ENCODE measurements around the gene LRRC32. TPM values are rescaled to one million over a fixed set of nuclear protein-coding genes. Genes with fewer than 3 reads are reported as not detected.
A peak's percentile ranks its signal among the peaks of the same experiment; 100 is the strongest.

Gene LRRC32
- total and polyA plus RNA-seq, 12 donors = 20.9 to 389 (median 92.6) TPM

DNA sequence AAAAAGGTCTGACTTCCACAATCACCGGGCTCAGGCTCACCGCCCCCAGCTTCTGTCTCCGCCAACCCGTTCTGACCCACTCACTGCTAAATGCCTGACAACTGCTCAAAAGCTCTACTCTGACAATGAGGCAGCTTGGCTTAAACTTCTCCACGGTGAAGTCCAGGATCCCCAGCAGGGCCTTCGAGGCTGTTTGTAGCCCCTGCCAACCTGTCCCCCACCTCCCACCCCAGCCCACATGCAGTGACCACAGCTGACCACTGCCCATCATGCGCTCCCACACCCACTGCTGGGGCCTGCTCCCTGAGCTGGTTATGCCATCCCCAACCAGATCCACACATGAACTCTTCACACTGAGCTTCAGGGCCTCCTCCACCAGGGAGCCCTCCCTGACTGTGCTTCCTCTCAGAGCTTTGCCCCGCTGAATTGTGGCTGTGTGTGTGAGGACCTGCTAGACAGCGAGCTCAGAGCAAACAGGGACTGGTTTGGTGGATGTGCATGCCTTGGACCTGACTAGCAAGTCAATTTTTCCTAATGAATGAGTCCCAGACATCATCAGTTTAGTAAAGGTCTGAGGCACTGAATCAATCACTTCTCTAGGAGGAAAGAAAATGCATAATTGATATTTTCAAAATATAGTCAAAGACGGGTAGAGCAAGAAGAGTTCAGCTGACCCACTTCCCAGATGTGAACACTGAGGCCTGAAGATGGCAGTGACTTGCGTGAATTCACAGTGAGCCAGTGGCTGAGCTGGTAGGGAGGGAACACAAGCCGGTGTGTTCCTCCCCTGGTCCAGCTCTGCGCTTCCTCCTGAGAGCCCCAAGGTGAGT is 7.7 kb downstream of the LRRC32 start:
- WGBS, 4 donors = 79 to 84% (median 81%) methylated on average over 12 to 13 of the region's 13 CpGs
- intact Hi-C loops (cut with DNase I) = no loop called here
- H3K27ac ChIP-seq = peak overlapping the region in 1 of 5 donors; percentile 71
- H3K36me3 ChIP-seq (replicated peaks in 1 of 2) = peaks cover 0 to 32% of the 10 kb centered on the region in 2 donors
- no peak overlapping the region for H3K4me3 ChIP-seq
- no peaks in the 10 kb centered on the region for H3K4me1 ChIP-seq (replicated peaks in 1 of 2)
- no peaks in the 10 kb centered on the region for H3K27me3 ChIP-seq
- DNase-seq = peak in 2 of 7 donors; percentile 11 to 16
- TF ChIP-seq CTCF (IDR thresholded peaks at IDR 0.05) = no peak
- no peak for TF ChIP-seq POLR2A (IDR thresholded peaks at IDR 0.05)
- no peaks in the 10 kb centered on the region for H3K9me3 ChIP-seq (replicated peaks in 1 of 3)

DNA sequence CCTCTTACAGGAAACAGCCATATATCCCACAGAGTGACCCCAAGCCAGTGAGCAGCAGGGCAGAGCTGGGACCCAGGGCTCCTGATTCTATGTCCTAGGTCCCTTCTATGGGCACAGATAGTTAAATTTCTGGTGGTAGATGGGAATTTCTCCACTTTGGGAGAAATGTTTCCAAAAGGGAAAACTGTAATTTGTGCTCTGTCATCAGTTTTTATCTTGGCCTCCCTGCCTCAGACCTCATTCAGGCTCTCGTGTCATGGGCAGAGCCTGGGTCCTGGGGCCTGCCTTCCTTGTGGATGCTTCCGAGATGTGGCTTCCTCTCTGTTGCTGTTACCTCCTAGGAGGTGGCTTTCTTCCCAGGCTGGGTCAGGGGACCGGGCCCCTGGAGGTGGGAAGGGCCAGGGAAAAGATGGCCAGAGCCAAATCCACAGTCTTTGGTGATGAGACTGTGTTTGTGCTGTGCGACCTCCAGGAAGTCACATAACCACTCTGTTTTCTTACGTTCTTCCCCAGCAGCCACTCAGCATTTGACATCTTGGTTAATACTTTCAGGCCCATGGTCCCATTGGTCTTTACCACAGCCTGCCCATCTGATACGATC is 8.6 kb downstream of the LRRC32 start:
- TF ChIP-seq POLR2A (IDR thresholded peaks at IDR 0.05) (no peak), CTCF (IDR thresholded peaks at IDR 0.05) (no peak)
- no peak overlapping the region for H3K4me3 ChIP-seq
- 53 to 78% (median 69%) methylated on average over 5 to 6 of the region's 6 CpGs for WGBS, 4 donors
- H3K4me1 ChIP-seq (replicated peaks in 1 of 2) = no peaks in the 10 kb centered on the region
- H3K27me3 ChIP-seq = no peaks in the 10 kb centered on the region
- H3K9me3 ChIP-seq (replicated peaks in 1 of 3) = no peaks in the 10 kb centered on the region
- DNase-seq = peak in 2 of 7 donors; percentile 11 to 21
- H3K36me3 ChIP-seq (replicated peaks in 1 of 2) = peaks cover 0 to 32% of the 10 kb centered on the region in 2 donors
- peak overlapping the region in 1 of 5 donors; percentile 71 for H3K27ac ChIP-seq
- intact Hi-C loops (cut with DNase I) = no loop called here

- Histone ChIP-seq H3K9me3 (replicated peaks in 1 of 3) (no peaks in the 10 kb centered on the region), H3K27me3 (no peaks in the 10 kb centered on the region), H3K4me1 (replicated peaks in 1 of 2) (no peaks in the 10 kb centered on the region), H3K36me3 (replicated peaks in 1 of 2) (peaks cover 0 to 32% of the 10 kb centered on the region in 2 donors), H3K4me3 (no peak overlapping the region), H3K27ac (peak overlapping the region in 1 of 5 donors; percentile 71)
- intact Hi-C loops (cut with DNase I) = no loop called here
- peak in 2 of 7 donors; percentile 11 to 19 for DNase-seq
- TF ChIP-seq POLR2A (IDR thresholded peaks at IDR 0.05) (no peak), CTCF (IDR thresholded peaks at IDR 0.05) (no peak)
- WGBS, 4 donors = 86 to 93% (median 92%) methylated on average over 6 to 11 of the region's 11 CpGs
Measured at GRCh38 chr11:76661306-76661751, 9.2 kb downstream of the LRRC32 start.

GRCh38 chr11:76660533-76661305 is 9.8 kb downstream of the LRRC32 start:
- 87 to 95% (median 89%) methylated on average over 4 to 34 of the region's 34 CpGs for WGBS, 4 donors
- Histone ChIP-seq H3K4me1 (replicated peaks in 1 of 2) (peaks cover 0 to 5% of the 10 kb centered on the region in 2 donors), H3K36me3 (replicated peaks in 1 of 2) (peaks cover 0 to 32% of the 10 kb centered on the region in 2 donors), H3K9me3 (replicated peaks in 1 of 3) (no peaks in the 10 kb centered on the region), H3K27me3 (no peaks in the 10 kb centered on the region), H3K4me3 (no peak overlapping the region), H3K27ac (peak overlapping the region in 1 of 5 donors; percentile 71)
- intact Hi-C loops (cut with DNase I) = no loop called here
- TF ChIP-seq POLR2A (IDR thresholded peaks at IDR 0.05) (no peak), CTCF (IDR thresholded peaks at IDR 0.05) (no peak)
- peak in 1 of 7 donors; percentile 19 for DNase-seq

Measured in adrenal gland (tissue), 12 donors.